Spleen (tissue), 7 donors: Measurements from ENCODE around the gene CEBPE.

ENCODE experiments used
- POLR2A ChIP-seq, 3 donors: fragments of 450-650 bp; IDR thresholded peaks; one replicate each; pipeline ENCODE4 v1.5.1; 2017; ENCODE audit warnings: antibody characterized with exemption in 3 of 3, mild to moderate bottlenecking in 1 of 3
- TF ChIP-seq, protein P1 (sequence below), 11 experiments: fragments of 200-600 bp in 7 of 11; fragments of 450-650 bp in 4 of 11; sonication (generic) in 4 of 11; IDR thresholded peaks in 8 of 11; conservative IDR thresholded peaks in 3 of 11; 1 replicate in 7 of 11; 2 replicates in 4 of 11; pipeline versions ENCODE4 v1.4.0 to v1.8.0; 2016 to 2021; ENCODE audit warnings: antibody characterized with exemption in 11 of 11, inconsistent platforms in 4 of 11, mild to moderate bottlenecking in 1 of 11
- donor health status: DM: no; HTN: no; CAD: no; lungs with moderate emphysema.
- donor health status: DM: no; HTN: no; CAD: no.
- donor health status: DM: no; HTN: no; CAD: no.

DNA sequence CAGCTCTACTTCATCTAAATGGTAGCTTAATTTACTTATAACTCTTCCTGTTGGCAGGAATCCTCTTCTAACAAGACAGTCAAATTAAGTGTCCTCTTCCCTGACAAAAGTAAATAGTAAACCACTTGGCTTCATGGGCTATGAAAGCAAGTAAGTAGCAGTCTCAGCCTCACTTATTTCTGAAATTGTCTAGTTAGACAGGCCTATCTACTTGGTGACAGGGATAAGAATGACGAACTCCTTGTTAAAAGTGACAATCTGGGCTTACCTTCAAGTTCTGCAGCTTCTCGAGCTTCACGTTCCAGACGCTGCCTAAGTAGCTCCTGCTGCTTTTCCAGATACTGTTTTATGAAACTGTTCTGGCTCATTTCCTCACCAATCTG lies 28.8 kb downstream of the CEBPE start:
- TF ChIP-seq, protein P1, sequence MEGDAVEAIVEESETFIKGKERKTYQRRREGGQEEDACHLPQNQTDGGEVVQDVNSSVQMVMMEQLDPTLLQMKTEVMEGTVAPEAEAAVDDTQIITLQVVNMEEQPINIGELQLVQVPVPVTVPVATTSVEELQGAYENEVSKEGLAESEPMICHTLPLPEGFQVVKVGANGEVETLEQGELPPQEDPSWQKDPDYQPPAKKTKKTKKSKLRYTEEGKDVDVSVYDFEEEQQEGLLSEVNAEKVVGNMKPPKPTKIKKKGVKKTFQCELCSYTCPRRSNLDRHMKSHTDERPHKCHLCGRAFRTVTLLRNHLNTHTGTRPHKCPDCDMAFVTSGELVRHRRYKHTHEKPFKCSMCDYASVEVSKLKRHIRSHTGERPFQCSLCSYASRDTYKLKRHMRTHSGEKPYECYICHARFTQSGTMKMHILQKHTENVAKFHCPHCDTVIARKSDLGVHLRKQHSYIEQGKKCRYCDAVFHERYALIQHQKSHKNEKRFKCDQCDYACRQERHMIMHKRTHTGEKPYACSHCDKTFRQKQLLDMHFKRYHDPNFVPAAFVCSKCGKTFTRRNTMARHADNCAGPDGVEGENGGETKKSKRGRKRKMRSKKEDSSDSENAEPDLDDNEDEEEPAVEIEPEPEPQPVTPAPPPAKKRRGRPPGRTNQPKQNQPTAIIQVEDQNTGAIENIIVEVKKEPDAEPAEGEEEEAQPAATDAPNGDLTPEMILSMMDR (IDR thresholded peaks at IDR 0.05 in 8 of 11, conservative IDR thresholded peaks at IDR 0.05 in 3 of 11) = no peak
- no peak for TF ChIP-seq POLR2A (IDR thresholded peaks at IDR 0.05)
